ENCODE results near the gene ODF2. TPM values are rescaled to one million over a fixed set of nuclear protein-coding genes. Genes with fewer than 3 reads are reported as not detected.
"Not testable (repeated sequence)": the region's sequence is repeated elsewhere in the genome, so short reads cannot be mapped to it uniquely, and the experiment has no call there.

Gene ODF2
- total RNA-seq: 10 to 100 TPM; 77.5 to 82.8 TPM

- Mint-ChIP-seq H3K27ac (peak within 1 kb of the TSS; percentile 95), H3K4me3 (peak within 1 kb of the TSS; percentile 88), H3K4me1 (ENCODE audit: low read depth) (peaks cover 30% of the 10 kb centered on the region), H3K9me3 (ENCODE audit: insufficient read depth) (no peaks in the 10 kb centered on the region), H3K36me3 (ENCODE audit: low read depth) (peaks cover 22% of the 10 kb centered on the region), H3K27me3 (ENCODE audit: low read depth) (no peaks in the 10 kb centered on the region)
- ATAC-seq (peak; percentile 90), DNase-seq (peak; percentile 99)
- CTCF ChIA-PET: interaction anchor here (1.0 to 1.3 kb wide), 3 partner anchors 17 to 49 kb away, joined by 3 to 5 read pairs (median 3); partner anchors contain the start of gene CERCAM
- POLR2A ChIA-PET: interaction anchor here (0.6 to 0.7 kb wide), 2 partner anchors 199 to 362 kb away, joined by 3 read pairs; partner anchors contain the start of gene ENDOG
Observed at GRCh38 chr9:128455849-128456612, at the start of gene ODF2. TSS of gene ODF2 (plus strand) at chr9:128456006. CDS start at chr9:128456092, 86 bp downstream.

- H3K4me1 Mint-ChIP-seq (ENCODE audit: low read depth): peaks cover 1% of the 10 kb centered on the region
- peaks cover 33% of the 10 kb centered on the region for H3K27me3 Mint-ChIP-seq (ENCODE audit: low read depth)
- H3K9me3 Mint-ChIP-seq (ENCODE audit: insufficient read depth): no peaks in the 10 kb centered on the region
- no peak overlapping the region for H3K4me3 Mint-ChIP-seq
- no peaks in the 10 kb centered on the region for H3K36me3 Mint-ChIP-seq (ENCODE audit: low read depth)
- ChIA-PET POLR2A (no interaction called here), CTCF (no interaction called here)
- no peak overlapping the region for H3K27ac Mint-ChIP-seq
- DNase-seq (no peak), ATAC-seq (no peak)
Observed at GRCh38 chr9:128406848-128407391, 48.9 kb upstream of the ODF2 start.

DNA sequence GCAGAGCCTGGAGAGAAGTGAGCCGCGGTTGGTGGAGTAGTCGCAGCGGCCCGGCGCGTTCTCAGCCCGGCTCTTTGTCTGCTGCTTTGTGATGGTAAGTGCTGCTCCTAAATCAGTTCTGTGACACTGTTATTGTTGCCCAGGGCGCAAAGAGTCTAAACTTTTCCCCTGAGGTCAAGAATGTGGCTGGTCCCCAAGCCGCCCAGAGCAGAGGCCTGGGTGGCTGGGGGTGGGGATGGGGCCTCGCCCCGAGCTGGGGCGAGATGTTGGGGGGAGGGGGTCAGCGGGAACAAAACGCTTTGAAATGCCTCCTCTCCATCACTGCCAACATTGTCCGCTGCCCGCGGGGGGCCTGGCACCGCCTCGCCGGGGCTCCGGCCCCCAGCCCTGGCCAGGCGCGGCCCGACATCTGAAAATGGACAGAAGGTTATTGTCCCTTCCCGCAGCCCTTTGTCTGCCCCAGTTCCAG is 46.8 kb upstream of the ODF2 start:
- ATAC-seq (no peak), DNase-seq (no peak)
- H3K4me1 Mint-ChIP-seq (ENCODE audit: low read depth): peaks cover 1% of the 10 kb centered on the region
- H3K9me3 Mint-ChIP-seq (ENCODE audit: insufficient read depth): no peaks in the 10 kb centered on the region
- peaks cover 38% of the 10 kb centered on the region for H3K27me3 Mint-ChIP-seq (ENCODE audit: low read depth)
- CTCF ChIA-PET: interaction anchor here (1.8 to 4.7 kb wide), 2 partner anchors 11 to 48 kb away, joined by 6 to 62 read pairs; partner anchors contain the start of gene CERCAM
- POLR2A ChIA-PET: no interaction called here
- no peaks in the 10 kb centered on the region for H3K36me3 Mint-ChIP-seq (ENCODE audit: low read depth)
- no peak overlapping the region for H3K4me3 Mint-ChIP-seq
- no peak overlapping the region for H3K27ac Mint-ChIP-seq

DNA sequence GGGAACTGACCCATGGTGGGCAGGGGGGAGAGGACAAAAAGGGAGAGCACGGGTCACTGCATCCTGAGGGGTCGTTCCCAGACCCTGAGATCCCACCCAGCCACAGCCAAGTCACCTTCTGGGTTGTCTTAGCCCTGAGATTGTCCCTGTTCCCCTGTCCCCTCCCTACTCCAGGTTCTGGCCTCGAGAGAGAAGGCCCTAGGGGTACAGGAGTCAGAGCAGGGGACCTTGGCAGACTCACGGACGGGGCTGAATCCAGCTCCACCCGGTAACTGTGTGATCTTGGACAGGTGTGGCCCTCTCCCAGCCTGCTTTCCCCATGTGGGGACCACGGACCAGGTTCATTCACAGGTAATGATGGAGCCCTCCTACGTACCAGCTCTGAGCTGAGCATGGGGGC is 46.4 kb upstream of the ODF2 start:
- Mint-ChIP-seq H3K4me1 (ENCODE audit: low read depth) (peaks cover 1% of the 10 kb centered on the region), H3K27me3 (ENCODE audit: low read depth) (peaks cover 39% of the 10 kb centered on the region)
- CTCF ChIA-PET: interaction anchor here (1.1 to 4.7 kb wide), 4 partner anchors 11 to 48 kb away, joined by 3 to 62 read pairs (median 8); partner anchors contain the start of genes CERCAM and URM1

DNA sequence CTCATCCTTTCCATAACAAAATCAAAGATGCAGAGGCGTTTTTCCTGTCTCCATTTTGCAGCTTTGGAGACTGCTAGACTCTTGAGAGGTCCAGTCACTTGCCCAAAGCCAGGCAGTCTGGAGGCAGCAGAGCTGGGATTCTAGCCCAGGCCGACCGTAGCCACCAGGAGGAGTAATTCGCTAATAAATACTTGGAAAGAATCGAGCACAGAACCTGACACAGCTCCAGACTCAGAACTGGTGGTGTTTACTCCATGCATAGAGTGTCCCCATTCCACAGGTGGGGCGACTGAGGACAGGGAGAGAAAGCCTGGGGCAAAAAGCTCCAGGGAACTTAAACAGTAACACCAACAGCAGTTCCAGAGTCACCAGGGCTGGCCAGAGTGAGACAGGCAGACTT is 45.8 kb upstream of the ODF2 start:
- no peak for ATAC-seq
- Mint-ChIP-seq H3K27ac (no peak overlapping the region), H3K4me3 (no peak overlapping the region), H3K4me1 (ENCODE audit: low read depth) (peaks cover 1% of the 10 kb centered on the region), H3K27me3 (ENCODE audit: low read depth) (peaks cover 44% of the 10 kb centered on the region), H3K9me3 (ENCODE audit: insufficient read depth) (no peaks in the 10 kb centered on the region), H3K36me3 (ENCODE audit: low read depth) (no peaks in the 10 kb centered on the region)
- CTCF ChIA-PET: interaction anchor here (1.1 to 4.7 kb wide), 5 partner anchors 11 to 115 kb away, joined by 3 to 62 read pairs (median 4); partner anchors contain the start of genes CERCAM and URM1
- POLR2A ChIA-PET: no interaction called here
- no peak for DNase-seq

More for the DNA sequence above, 46.4 kb upstream of the ODF2 start:
- POLR2A ChIA-PET: no interaction called here
- H3K4me3 Mint-ChIP-seq: no peak overlapping the region
- ATAC-seq: no peak
- no peaks in the 10 kb centered on the region for H3K36me3 Mint-ChIP-seq (ENCODE audit: low read depth)
- no peak overlapping the region for H3K27ac Mint-ChIP-seq
- no peaks in the 10 kb centered on the region for H3K9me3 Mint-ChIP-seq (ENCODE audit: insufficient read depth)
- no peak for DNase-seq

DNA sequence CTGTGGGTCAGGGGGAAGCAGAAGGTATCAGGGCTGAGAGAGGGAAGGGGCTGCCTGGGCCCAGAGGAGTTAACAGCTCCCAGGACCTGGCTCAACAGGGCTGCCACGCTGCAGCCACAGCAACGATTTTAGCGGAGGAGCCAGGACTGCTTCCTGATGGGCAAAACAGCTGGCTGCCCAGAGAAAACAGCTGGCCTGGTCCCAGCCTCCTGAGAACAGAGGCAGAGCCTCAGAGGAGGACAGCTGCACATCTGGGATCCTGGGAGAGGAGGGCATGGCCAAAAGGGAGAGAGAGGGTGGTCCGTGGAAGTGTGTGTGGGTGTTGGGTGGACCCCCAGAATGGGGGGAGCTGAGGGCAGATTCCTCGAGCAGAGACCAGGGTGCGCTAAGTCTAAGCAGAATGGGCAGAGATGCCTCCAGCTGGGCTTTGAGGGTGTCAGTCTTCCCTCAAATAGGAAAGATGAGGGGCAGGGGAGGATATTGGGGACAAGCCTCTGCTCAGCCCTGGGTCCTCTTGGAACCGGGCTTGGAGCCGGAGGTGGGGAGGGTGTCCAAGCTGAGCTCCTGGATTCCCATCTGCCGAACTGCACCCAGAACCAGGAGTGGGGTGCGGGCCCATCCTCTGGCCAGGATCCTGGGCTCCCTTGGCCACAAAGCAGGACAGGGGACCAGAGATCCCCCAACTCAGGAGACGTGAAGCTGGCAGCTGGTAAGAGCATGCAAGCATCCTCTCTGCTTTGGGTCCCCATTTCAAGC is 44.3 kb upstream of the ODF2 start:
- H3K27me3 Mint-ChIP-seq (ENCODE audit: low read depth): peaks cover 54% of the 10 kb centered on the region
- ChIA-PET CTCF (interaction anchor here (0.8 to 4.7 kb wide), 9 partner anchors 9 to 408 kb away, joined by 3 to 62 read pairs (median 4); partner anchors contain the start of genes CERCAM and URM1), POLR2A (interaction anchor here (0.8 to 1.0 kb wide), 3 partner anchors 34 to 49 kb away, joined by 3 read pairs; partner anchors contain the start of gene URM1)
- DNase-seq (no peak), ATAC-seq (no peak)
- no peak overlapping the region for H3K4me3 Mint-ChIP-seq
- H3K4me1 Mint-ChIP-seq (ENCODE audit: low read depth): peaks cover 1% of the 10 kb centered on the region
- H3K27ac Mint-ChIP-seq: no peak overlapping the region
- H3K36me3 Mint-ChIP-seq (ENCODE audit: low read depth): no peaks in the 10 kb centered on the region
- no peaks in the 10 kb centered on the region for H3K9me3 Mint-ChIP-seq (ENCODE audit: insufficient read depth)

DNA sequence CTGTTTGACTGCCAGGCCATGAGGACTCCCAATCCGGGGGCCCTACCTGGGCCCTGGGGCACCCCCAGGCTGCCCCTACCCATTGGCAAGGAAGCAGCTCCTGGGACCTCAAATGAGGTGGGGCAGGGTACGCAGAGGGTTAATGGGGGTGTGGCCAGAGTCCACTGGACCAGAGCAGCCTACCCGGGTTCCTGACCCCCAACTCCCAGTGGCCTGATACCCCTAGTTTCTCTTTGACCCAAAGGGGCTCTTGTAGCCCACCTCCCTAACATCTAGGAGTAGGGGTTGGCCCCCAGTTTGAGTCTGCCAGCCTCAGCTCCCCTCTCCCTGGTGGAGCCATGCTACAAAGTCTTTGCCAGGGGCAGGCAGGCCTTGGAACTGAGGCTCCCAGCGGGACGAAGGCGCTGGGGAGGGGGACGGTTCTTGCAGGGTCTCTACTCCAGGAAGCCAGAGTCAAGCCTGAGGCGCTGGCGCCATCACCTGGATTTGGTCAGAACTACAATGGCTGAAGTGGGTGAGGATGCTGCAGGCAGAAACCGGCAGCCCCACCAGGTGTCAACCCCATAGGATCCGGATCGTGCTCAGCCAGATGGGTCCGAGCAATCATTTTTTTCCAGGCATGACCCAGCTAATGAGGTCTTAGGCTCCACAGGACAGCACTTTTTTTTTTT is 43.6 kb upstream of the ODF2 start:
- POLR2A ChIA-PET: interaction anchor here (0.9 to 1.0 kb wide), 2 partner anchors 35 to 41 kb away, joined by 3 read pairs; partner anchors contain the start of gene URM1
- H3K9me3 Mint-ChIP-seq (ENCODE audit: insufficient read depth): no peaks in the 10 kb centered on the region
- no peaks in the 10 kb centered on the region for H3K36me3 Mint-ChIP-seq (ENCODE audit: low read depth)
- H3K4me1 Mint-ChIP-seq (ENCODE audit: low read depth): no peaks in the 10 kb centered on the region
- ATAC-seq (peak; percentile 62), DNase-seq (peak; percentile 65)
- no peak overlapping the region for H3K27ac Mint-ChIP-seq
- no peak overlapping the region for H3K4me3 Mint-ChIP-seq
- peaks cover 52% of the 10 kb centered on the region for H3K27me3 Mint-ChIP-seq (ENCODE audit: low read depth)
- CTCF ChIA-PET: interaction anchor here (0.8 to 4.7 kb wide), 8 partner anchors 8 to 407 kb away, joined by 3 to 62 read pairs (median 4); partner anchors contain the start of genes CERCAM and URM1

DNA sequence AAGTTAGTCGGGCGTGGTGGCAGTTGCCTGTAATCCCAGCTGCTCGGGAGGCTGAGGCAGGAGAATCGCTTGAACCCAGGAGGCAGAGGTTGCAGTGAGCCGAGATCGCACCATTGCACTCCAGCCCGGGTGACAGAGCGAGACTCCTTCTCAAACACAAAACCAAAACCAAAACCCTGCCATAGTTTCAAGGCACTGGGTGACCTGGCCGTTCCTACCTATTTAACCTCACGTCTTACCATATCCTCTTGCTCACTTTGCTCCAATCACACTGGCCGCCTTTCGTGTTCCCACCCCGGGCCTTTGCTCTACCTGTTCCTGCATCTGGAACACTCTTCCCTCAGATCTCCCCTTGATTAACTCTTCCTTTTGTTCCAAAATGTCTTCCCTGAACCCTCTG is 42.1 kb upstream of the ODF2 start:
- H3K36me3 Mint-ChIP-seq (ENCODE audit: low read depth); H3K9me3 Mint-ChIP-seq (ENCODE audit: insufficient read depth); H3K27ac Mint-ChIP-seq; DNase-seq; POLR2A ChIA-PET; H3K4me3 Mint-ChIP-seq; ATAC-seq; H3K4me1 Mint-ChIP-seq (ENCODE audit: low read depth): not testable (repeated sequence)
- peaks cover 47% of the 10 kb centered on the region for H3K27me3 Mint-ChIP-seq (ENCODE audit: low read depth)
- CTCF ChIA-PET: interaction anchor here (1.6 to 4.7 kb wide), 2 partner anchors 25 to 52 kb away, joined by 3 to 62 read pairs; no protein-coding TSS in a partner anchor

DNA sequence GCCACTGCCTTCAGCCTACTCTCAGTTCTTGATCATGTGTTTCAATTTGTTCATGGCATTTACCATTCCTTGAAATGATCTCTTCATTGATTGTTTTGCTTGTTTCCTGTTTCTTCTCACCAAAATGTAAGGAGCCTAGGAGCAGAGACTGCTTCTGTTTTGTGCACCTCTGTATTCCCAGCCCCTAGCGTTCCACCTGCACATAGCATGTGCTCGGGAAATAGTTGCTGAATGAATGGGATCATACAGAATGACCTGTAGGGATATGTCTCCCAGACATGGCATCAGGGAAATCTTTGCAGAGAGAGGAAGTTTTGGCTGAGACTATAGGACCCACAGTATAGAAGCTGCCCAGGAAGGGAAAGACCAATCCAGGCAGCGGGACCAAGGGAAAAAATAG is 41.3 kb upstream of the ODF2 start:
- peaks cover 50% of the 10 kb centered on the region for H3K27me3 Mint-ChIP-seq (ENCODE audit: low read depth)
- H3K36me3 Mint-ChIP-seq (ENCODE audit: low read depth): no peaks in the 10 kb centered on the region
- CTCF ChIA-PET: interaction anchor here (1.3 to 1.6 kb wide), 2 partner anchors 24 to 52 kb away, joined by 3 read pairs; no protein-coding TSS in a partner anchor
- H3K4me3 Mint-ChIP-seq: no peak overlapping the region
- H3K9me3 Mint-ChIP-seq (ENCODE audit: insufficient read depth): no peaks in the 10 kb centered on the region
- H3K4me1 Mint-ChIP-seq (ENCODE audit: low read depth): peaks cover under 1% of the 10 kb centered on the region
- no peak for DNase-seq
- H3K27ac Mint-ChIP-seq: no peak overlapping the region
- POLR2A ChIA-PET: no interaction called here
- no peak for ATAC-seq

GRCh38 chr9:128415281-128415680 is 40.5 kb upstream of the ODF2 start:
- Mint-ChIP-seq H3K36me3 (ENCODE audit: low read depth) (no peaks in the 10 kb centered on the region), H3K4me1 (ENCODE audit: low read depth) (peaks cover 6% of the 10 kb centered on the region), H3K27ac (no peak overlapping the region), H3K9me3 (ENCODE audit: insufficient read depth) (no peaks in the 10 kb centered on the region), H3K27me3 (ENCODE audit: low read depth) (peaks cover 47% of the 10 kb centered on the region), H3K4me3 (no peak overlapping the region)
- DNase-seq (no peak), ATAC-seq (no peak)
- ChIA-PET CTCF (interaction anchor here (1.3 kb wide), 1 partner anchor 53 kb away, joined by 3 read pairs; no protein-coding TSS in a partner anchor), POLR2A (no interaction called here)

DNA sequence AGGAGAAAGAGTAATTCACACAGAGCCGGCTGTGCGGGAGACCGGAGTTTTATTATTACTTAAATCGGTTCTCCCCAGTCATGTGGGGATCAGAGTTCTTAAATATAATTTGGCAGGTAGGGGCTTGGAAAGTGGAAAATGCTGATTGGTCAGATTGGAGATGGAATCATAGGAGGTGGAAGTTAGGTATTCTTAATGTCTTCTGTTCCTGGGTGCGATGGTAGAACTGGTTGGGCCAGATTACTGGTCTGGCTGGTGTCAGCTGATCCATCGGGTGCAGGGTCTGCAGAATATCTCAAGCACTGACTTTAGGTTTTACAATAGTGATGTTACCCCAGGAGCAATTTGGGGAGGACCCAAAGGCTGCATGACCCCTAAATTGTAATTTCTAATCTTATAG is 39.8 kb upstream of the ODF2 start:
- Mint-ChIP-seq H3K4me3 (no peak overlapping the region), H3K9me3 (ENCODE audit: insufficient read depth) (no peaks in the 10 kb centered on the region), H3K27ac (no peak overlapping the region), H3K27me3 (ENCODE audit: low read depth) (peaks cover 45% of the 10 kb centered on the region), H3K36me3 (ENCODE audit: low read depth) (no peaks in the 10 kb centered on the region), H3K4me1 (ENCODE audit: low read depth) (peaks cover 6% of the 10 kb centered on the region)
- CTCF ChIA-PET: no interaction called here
- no peak for ATAC-seq
- POLR2A ChIA-PET: no interaction called here
- no peak for DNase-seq
